HFF-Myc (cell line): ENCODE data around the gene FBN1.

Experiments
- DNase-seq: peaks from one replicate; pipeline ENCODE4 v3.0.0-alpha.2; 2011; ENCODE audit warnings: low read depth; ENCODE audit errors: extremely low read depth
- H3K4me3 ChIP-seq: replicated peaks from 2 replicates; pipeline ENCODE4 v1.5.1; 2011; ENCODE audit warnings: low read depth, mild to moderate bottlenecking, control low read depth, low read length
- CTCF ChIP-seq: IDR thresholded peaks from 2 replicates; pipeline ENCODE4 v1.5.1; 2012; ENCODE audit warnings: mild to moderate bottlenecking, low read depth, low read length, control low read depth; ENCODE audit errors: missing control alignments

The FBN1 gene

GRCh38 chr15:48644467-48644826, 1.1 kb downstream of the FBN1 start:
- no peak for TF ChIP-seq CTCF
- peak overlapping the region; percentile 85 for H3K4me3 ChIP-seq
- DNase-seq = no peak

GRCh38 chr15:48643776-48644466, 1.6 kb downstream of the FBN1 start:
- DNase-seq = no peak
- no peak for TF ChIP-seq CTCF
- H3K4me3 ChIP-seq = peak overlapping the region; percentile 85

GRCh38 chr15:48643206-48643605, 2.3 kb downstream of the FBN1 start:
- TF ChIP-seq CTCF = no peak
- DNase-seq = no peak
- peak overlapping the region; percentile 85 for H3K4me3 ChIP-seq

GRCh38 chr15:48642795-48643194, 2.7 kb downstream of the FBN1 start:
- TF ChIP-seq CTCF = no peak
- H3K4me3 ChIP-seq = peak overlapping the region; percentile 85
- no peak for DNase-seq

- H3K4me3 ChIP-seq = peak overlapping the region; percentile 6; the same call in 1 of the 2 replicates
- TF ChIP-seq CTCF = peak; percentile 38
- DNase-seq = no peak
These were observed 4.1 kb downstream of the FBN1 start for GRCh38 chr15:48641416-48641815.

- DNase-seq = no peak
- no peak for TF ChIP-seq CTCF
- no peak overlapping the region for H3K4me3 ChIP-seq
These were observed 6.5 kb downstream of the FBN1 start for GRCh38 chr15:48638963-48639362.

GRCh38 chr15:48637639-48638038, 7.9 kb downstream of the FBN1 start:
- no peak overlapping the region for H3K4me3 ChIP-seq
- DNase-seq = no peak
- no peak for TF ChIP-seq CTCF
